HCT116 (cell line): ENCODE measurements around the gene CRTC3. TPM values are rescaled to one million over a fixed set of nuclear protein-coding genes. Genes with fewer than 3 reads are reported as not detected.

Experiments
- ATAC-seq: fragments of 200-7000 bp; cut with Tn5 transposase; 2 replicates; pipeline ENCODE4 v1.9.1; 2020; ENCODE audit warnings: mild to moderate bottlenecking, moderate library complexity
- BruUV-seq: library from RNA; stranded (reverse); fragments of 400-500 nt; replicated peaks from 2 replicates; lab custom pipeline; 2021; lab: Mats Ljungman, UMichigan
- CTCF ChIA-PET: fragments of 300-600 bp; sonication (Branson Sonifier 250); formaldehyde crosslinking; loops from one replicate; lab custom pipeline; 2021; ENCODE audit warnings: antibody characterized with exemption; lab: Charles Lee
- POLR2A ChIA-PET: fragments of 300-600, 350-600 bp; sonication (Branson Sonifier 250); formaldehyde crosslinking; loops from one replicate; lab custom pipeline; 2021; ENCODE audit warnings: antibody characterized with exemption; lab: Charles Lee
- RAD21 ChIA-PET, 2 experiments: fragments of 300-600 bp; sonication (Branson Sonifier 250); formaldehyde crosslinking; loops; one replicate each; lab custom pipeline; 2023; ENCODE audit warnings: low total read pairs in 2 of 2; ENCODE audit not compliant: uncharacterized antibody in 2 of 2, unreplicated experiment in 2 of 2, low non-redundant PET in 1 of 2; lab: Charles Lee
- DNase-seq: peaks from one replicate; pipeline ENCODE4 v3.0.0-alpha.2; 2010; ENCODE audit warnings: low read depth, low spot score
- H2AFZ ChIP-seq: fragments of 200-600 bp; shearing (Covaris generic), sonication (generic); 2 replicates; pipeline ENCODE4 v1.6.1; 2017; ENCODE audit warnings: low read depth, mixed run types, mixed read lengths, antibody characterized with exemption, low read length; ENCODE audit not compliant: poor library complexity, severe bottlenecking
- H3K27ac ChIP-seq: 2 replicates; pipeline ENCODE4 v1.5.1; 2012; ENCODE audit warnings: low read depth, low read length
- H3K27me3 ChIP-seq: fragments of 200-600 bp; sonication (generic); 2 replicates; pipeline ENCODE4 v1.6.1; 2016; ENCODE audit warnings: mixed run types, low read length, mixed read lengths; ENCODE audit not compliant: insufficient read depth
- H3K36me3 ChIP-seq, 2 experiments: fragments of 200-500 bp in 1 of 2; fragments of 200-600 bp in 1 of 2; sonication (Bioruptor generic) in 1 of 2; sonication (generic) in 1 of 2; 2 replicates each; pipeline versions ENCODE4 v1.5.1 to v1.6.1; 2014 to 2016; ENCODE audit warnings: low read length in 2 of 2, inconsistent platforms in 1 of 2, mixed read lengths in 1 of 2, mixed run types in 1 of 2; ENCODE audit not compliant: insufficient read depth in 2 of 2, control insufficient read depth in 1 of 2
- H3K4me1 ChIP-seq, 2 experiments: fragments of 200-600 bp in 1 of 2; sonication (generic) in 1 of 2; 2 replicates each; pipeline versions ENCODE4 v1.5.1 to v1.6.1; 2012 to 2017; ENCODE audit warnings: low read length in 2 of 2, inconsistent platforms in 1 of 2, mild to moderate bottlenecking in 1 of 2, mixed read lengths in 1 of 2, mixed run types in 1 of 2, moderate library complexity in 1 of 2; ENCODE audit not compliant: insufficient read depth in 2 of 2, control insufficient read depth in 1 of 2
- H3K4me2 ChIP-seq: fragments of 200-600 bp; sonication (generic); 2 replicates; pipeline ENCODE4 v1.6.1; 2017; ENCODE audit warnings: mixed run types, low read length, mixed read lengths
- H3K4me3 ChIP-seq, 2 experiments: fragments of 200-600 bp in 1 of 2; sonication (generic) in 1 of 2; replicated peaks in 1 of 2; 2 replicates each; pipeline ENCODE4 v1.5.1; 2011 to 2016; ENCODE audit warnings: low read length in 2 of 2, control low read depth in 1 of 2, low read depth in 1 of 2, mild to moderate bottlenecking in 1 of 2, mixed read lengths in 1 of 2, mixed run types in 1 of 2
- H3K79me2 ChIP-seq: fragments of 200-600 bp; sonication (generic); 2 replicates; pipeline ENCODE4 v1.6.1; 2017; ENCODE audit warnings: mild to moderate bottlenecking, mixed run types, low read length, moderate library complexity, mixed read lengths; ENCODE audit not compliant: insufficient read depth
- H3K9ac ChIP-seq: fragments of 200-600 bp; sonication (generic); 2 replicates; pipeline ENCODE4 v1.6.1; 2016; ENCODE audit warnings: low read length, mixed read lengths
- H3K9me2 ChIP-seq: fragments of 200-600 bp; sonication (generic), shearing (Covaris generic); 2 replicates; pipeline ENCODE4 v1.6.1; 2017; ENCODE audit warnings: mixed run types, mild to moderate bottlenecking, moderate library complexity; ENCODE audit not compliant: insufficient read depth
- H3K9me3 ChIP-seq, 2 experiments: fragments of 200-500 bp in 1 of 2; fragments of 200-600 bp in 1 of 2; sonication (Bioruptor generic) in 1 of 2; sonication (generic) in 1 of 2; 2 replicates each; pipeline ENCODE4 v1.6.1; 2014 to 2017; ENCODE audit warnings: low read length in 2 of 2, mixed read lengths in 2 of 2, inconsistent platforms in 1 of 2, low read depth in 1 of 2, mild to moderate bottlenecking in 1 of 2, mixed run types in 1 of 2, moderate library complexity in 1 of 2; ENCODE audit not compliant: control insufficient read depth in 1 of 2, insufficient read depth in 1 of 2
- H4K20me1 ChIP-seq: fragments of 200-600 bp; sonication (generic), shearing (Covaris generic); 2 replicates; pipeline ENCODE4 v1.6.1; 2017; ENCODE audit warnings: mixed run types, mild to moderate bottlenecking, moderate library complexity; ENCODE audit not compliant: insufficient read depth
- CBX3 ChIP-seq: IDR thresholded peaks from 2 replicates; pipeline ENCODE4 v1.6.1; 2012; ENCODE audit warnings: low read depth
- CEBPB ChIP-seq: IDR thresholded peaks from 2 replicates; pipeline ENCODE4 v1.6.1; 2012; ENCODE audit warnings: low read depth
- CTCF ChIP-seq, 3 experiments: fragments of 200-600 bp in 1 of 3; sonication (generic) in 1 of 3; IDR thresholded peaks in 2 of 3; conservative IDR thresholded peaks in 1 of 3; 2 replicates each; pipeline ENCODE4 v1.5.1; 2012 to 2017; ENCODE audit warnings: low read depth in 2 of 3, low read length in 2 of 3, antibody characterized with exemption in 1 of 3, borderline replicate concordance in 1 of 3, control low read depth in 1 of 3, mild to moderate bottlenecking in 1 of 3, mixed read lengths in 1 of 3, mixed run types in 1 of 3, moderate library complexity in 1 of 3; ENCODE audit not compliant: insufficient read depth in 1 of 3
- ELF1 ChIP-seq: IDR thresholded peaks from 2 replicates; pipeline ENCODE4 v1.6.1; 2012; ENCODE audit warnings: low read depth, borderline replicate concordance
- EZH2 ChIP-seq: fragments of 200-600 bp; sonication (generic); IDR thresholded peaks from 2 replicates; pipeline ENCODE4 v1.6.1; 2017; ENCODE audit warnings: antibody characterized with exemption, mixed run types
- EZH2phosphoT487 ChIP-seq: fragments of 200-600 bp; IDR thresholded peaks from 2 replicates; pipeline ENCODE4 v1.6.1; 2018; ENCODE audit warnings: antibody characterized with exemption, borderline replicate concordance
- MAX ChIP-seq: IDR thresholded peaks from 2 replicates; pipeline ENCODE4 v1.6.1; 2012
- RAD21 ChIP-seq: IDR thresholded peaks from 2 replicates; pipeline ENCODE4 v1.6.1; 2012; ENCODE audit warnings: low read depth, mild to moderate bottlenecking
- REST ChIP-seq: IDR thresholded peaks from 2 replicates; pipeline ENCODE4 v1.6.1; 2012; ENCODE audit warnings: low read depth
- SIN3A ChIP-seq: IDR thresholded peaks from 2 replicates; pipeline ENCODE4 v1.6.1; 2012; ENCODE audit warnings: low read depth
- TCF7L2 ChIP-seq: IDR thresholded peaks from 2 replicates; pipeline ENCODE4 v1.7.0; 2011; ENCODE audit warnings: borderline replicate concordance, inconsistent platforms; ENCODE audit not compliant: insufficient read depth, insufficient read length; ENCODE audit errors: extremely low read depth
- ZBTB33 ChIP-seq: IDR thresholded peaks from 2 replicates; pipeline ENCODE4 v1.6.1; 2011; ENCODE audit warnings: mild to moderate bottlenecking, low read length, moderate library complexity; ENCODE audit not compliant: insufficient replicate concordance; ENCODE audit errors: extremely low read depth
- ZFX ChIP-seq: fragments of 450-650 bp; IDR thresholded peaks from 2 replicates; pipeline ENCODE4 v1.6.1; 2017
- intact Hi-C: fragments of 100-400 bp; cut with micrococcal nuclease; formaldehyde crosslinking; loops from 2 replicates; pipeline ENCODE4 v1.10.0; 2022
- total RNA-seq: library from RNA; stranded (reverse); gene quantifications from one replicate; pipeline ENCODE4 v1.2.1, GENCODE V29; 2021; ENCODE audit not compliant: unreplicated experiment

The CRTC3 gene
- total RNA-seq, 1 experiment from 2014 or later = 20.7 TPM

- TF ChIP-seq ZFX (no peak), SIN3A (no peak), EZH2phosphoT487 (no peak), REST (no peak), CBX3 (no peak), ZBTB33 (no peak), RAD21 (no peak), TCF7L2 (no peak), CEBPB (no peak), EZH2 (no peak), CTCF (IDR thresholded peaks at IDR 0.05 in 2 of 3, conservative IDR thresholded peaks at IDR 0.05 in 1 of 3; ENCODE audit: borderline replicate concordance in 1 of 3, insufficient read depth in 1 of 3, low read depth in 2 of 3, low read length in 2 of 3) (no peak), ELF1 (no peak), MAX (no peak)
- Histone ChIP-seq H3K4me2 (no peak overlapping the region), H3K79me2 (no peaks in the 10 kb centered on the region), H2AFZ (no peak overlapping the region), H3K4me1 (0 out of 4 replicates have a peak, but pooled peaks cover 0 to 3% of the 10 kb centered on the region in 2 experiments), H3K9me2 (no peaks in the 10 kb centered on the region), H3K4me3 (no peak overlapping the region), H3K27ac (no peak overlapping the region), H3K9ac (no peak overlapping the region), H3K9me3 (no peaks in the 10 kb centered on the region), H3K36me3 (no peaks in the 10 kb centered on the region), H3K27me3 (no peaks in the 10 kb centered on the region), H4K20me1 (no peaks in the 10 kb centered on the region)
- intact Hi-C loops = loop anchor here (2.0 to 10.0 kb wide), 3 partner anchors 43 to 397 kb away; no protein-coding TSS in a partner anchor
- POLR2A ChIA-PET = no interaction called here
- no peak for ATAC-seq
- CTCF ChIA-PET = no interaction called here
- DNase-seq = no peak
- RAD21 ChIA-PET = no interaction called here
- BruUV-seq = no TSS peak
Observed at GRCh38 chr15:90691982-90692773, 162.5 kb downstream of the CRTC3 start.
